Erythroblast (primary cell): ENCODE measurements around the gene FERMT2.

Experiments
- GATA1 ChIP-seq: IDR thresholded peaks from 2 replicates; pipeline ENCODE4 v1.6.1; 2011; ENCODE audit warnings: low read depth, mild to moderate bottlenecking, control low read depth, low read length, moderate library complexity
- POLR2A ChIP-seq: IDR thresholded peaks from 2 replicates; pipeline ENCODE4 v1.6.1; 2011; ENCODE audit warnings: mild to moderate bottlenecking, low read length

DNA sequence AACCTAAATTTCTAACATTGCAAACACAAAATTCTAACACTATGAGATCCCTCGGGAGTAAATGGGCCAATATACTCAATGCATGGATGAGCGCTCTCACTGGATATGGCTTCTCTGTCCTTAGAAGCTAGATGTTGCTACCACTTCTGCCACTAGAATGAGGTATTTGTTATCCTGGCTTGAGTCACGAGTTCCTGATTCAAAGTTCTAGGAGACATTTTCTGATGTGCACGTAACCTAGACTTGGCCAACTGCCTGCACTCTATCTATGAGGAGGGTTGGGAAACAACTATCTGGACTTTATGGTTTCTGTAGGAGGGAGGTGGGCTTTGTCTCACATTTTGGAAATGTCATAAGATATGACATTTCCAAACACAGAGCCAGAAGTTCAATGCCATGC is 37.6 kb downstream of the FERMT2 start:
- TF ChIP-seq POLR2A (no peak), GATA1 (no peak)
